Esophagus muscularis mucosa (tissue), 4 donors: ENCODE results near the gene MAML3. TPM values are rescaled to one million over a fixed set of nuclear protein-coding genes. Genes with fewer than 3 reads are reported as not detected.

Experiments used
- DNase-seq: peaks from one replicate; pipeline ENCODE4 v3.0.0-alpha.2; 2017; ENCODE audit errors: extremely low spot score
- H3K27ac ChIP-seq, 4 donors: fragments of 200-600 bp; sonication (generic); replicated peaks in 1 of 4; 1 replicate in 3 of 4; 2 replicates in 1 of 4; pipeline ENCODE4 v1.5.1; 2016 to 2019; ENCODE audit warnings: mild to moderate bottlenecking in 1 of 4
- H3K27me3 ChIP-seq, 4 donors: fragments of 200-600 bp; sonication (generic); one replicate each; pipeline versions ENCODE4 v1.5.1 to v1.6.0; 2016 to 2019
- H3K36me3 ChIP-seq, 4 donors: fragments of 200-600 bp; sonication (generic); one replicate each; pipeline ENCODE4 v1.5.1; 2016 to 2019
- H3K4me1 ChIP-seq, 4 donors: fragments of 200-600 bp; sonication (generic); one replicate each; pipeline ENCODE4 v1.5.1; 2016 to 2019
- H3K4me3 ChIP-seq, 4 donors: fragments of 200-600 bp; sonication (generic); 1 replicate in 2 of 4; 2 replicates in 2 of 4; pipeline ENCODE4 v1.5.1; 2016 to 2019; ENCODE audit warnings: mild to moderate bottlenecking in 4 of 4, moderate library complexity in 1 of 4
- H3K9me3 ChIP-seq, 4 donors: fragments of 200-600 bp; sonication (generic); 1 replicate in 3 of 4; 2 replicates in 1 of 4; pipeline ENCODE4 v1.5.1; 2016 to 2019
- EP300 ChIP-seq: sonication (generic); formaldehyde crosslinking; IDR thresholded peaks from one replicate; pipeline ENCODE4 v1.6.1; 2017; ENCODE audit warnings: antibody characterized with exemption
- POLR2A ChIP-seq: fragments of 450-650 bp; IDR thresholded peaks from one replicate; pipeline ENCODE4 v1.6.1; 2017; ENCODE audit warnings: antibody characterized with exemption, moderate library complexity, mild to moderate bottlenecking, low read depth
- POLR2AphosphoS5 ChIP-seq, 2 donors: sonication (generic); formaldehyde crosslinking; IDR thresholded peaks; one replicate each; pipeline ENCODE4 v1.6.1; 2017; ENCODE audit warnings: antibody characterized with exemption in 2 of 2
- WGBS: methylation state at CpG from one replicate; pipeline ENCODE4 v1.1.5; 2018; 5-methylcytosine and 5-hydroxymethylcytosine counted together
- intact Hi-C: fragments of 100-400 bp; cut with DNase I; formaldehyde crosslinking; loops from one replicate; pipeline ENCODE4 v1.15.1; 2023
- total RNA-seq, 4 donors: library from RNA; depleted of rRNA; stranded (reverse); fragments of >200 nt; gene quantifications; one replicate each; pipeline versions ENCODE4 v1.1.0 to v1.2.1, GENCODE V29; 2016
- TF ChIP-seq, protein P1 (sequence below), 3 experiments: fragments of 200-600 bp in 2 of 3; fragments of 450-650 bp in 1 of 3; sonication (generic) in 2 of 3; IDR thresholded peaks; one replicate each; pipeline ENCODE4 v1.5.1; 2017 to 2019; ENCODE audit warnings: antibody characterized with exemption in 3 of 3, mild to moderate bottlenecking in 2 of 3, moderate library complexity in 1 of 3

MAML3 gene
- total RNA-seq, 4 donors from 2014 or later, result 5.0 to 8.7 (median 7.1) TPM

GRCh38 chr4:139934057-139934707 lies 219.8 kb downstream of the MAML3 start:
- no peak overlapping the region for H3K27ac ChIP-seq
- TF ChIP-seq POLR2A (no peak), EP300 (no peak), POLR2AphosphoS5 (IDR thresholded peaks at IDR 0.05) (no peak)
- TF ChIP-seq, protein P1, sequence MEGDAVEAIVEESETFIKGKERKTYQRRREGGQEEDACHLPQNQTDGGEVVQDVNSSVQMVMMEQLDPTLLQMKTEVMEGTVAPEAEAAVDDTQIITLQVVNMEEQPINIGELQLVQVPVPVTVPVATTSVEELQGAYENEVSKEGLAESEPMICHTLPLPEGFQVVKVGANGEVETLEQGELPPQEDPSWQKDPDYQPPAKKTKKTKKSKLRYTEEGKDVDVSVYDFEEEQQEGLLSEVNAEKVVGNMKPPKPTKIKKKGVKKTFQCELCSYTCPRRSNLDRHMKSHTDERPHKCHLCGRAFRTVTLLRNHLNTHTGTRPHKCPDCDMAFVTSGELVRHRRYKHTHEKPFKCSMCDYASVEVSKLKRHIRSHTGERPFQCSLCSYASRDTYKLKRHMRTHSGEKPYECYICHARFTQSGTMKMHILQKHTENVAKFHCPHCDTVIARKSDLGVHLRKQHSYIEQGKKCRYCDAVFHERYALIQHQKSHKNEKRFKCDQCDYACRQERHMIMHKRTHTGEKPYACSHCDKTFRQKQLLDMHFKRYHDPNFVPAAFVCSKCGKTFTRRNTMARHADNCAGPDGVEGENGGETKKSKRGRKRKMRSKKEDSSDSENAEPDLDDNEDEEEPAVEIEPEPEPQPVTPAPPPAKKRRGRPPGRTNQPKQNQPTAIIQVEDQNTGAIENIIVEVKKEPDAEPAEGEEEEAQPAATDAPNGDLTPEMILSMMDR (IDR thresholded peaks at IDR 0.05), result no peak
- intact Hi-C loops, result no loop called here
- no peak overlapping the region for H3K4me3 ChIP-seq
- H3K36me3 ChIP-seq, result no peaks in the 10 kb centered on the region
- H3K9me3 ChIP-seq, result no peaks in the 10 kb centered on the region
- peaks cover 0 to 9% (median 6%) of the 10 kb centered on the region in 4 donors for H3K4me1 ChIP-seq
- WGBS, result 55% methylated on average over 10 of the region's 10 CpGs
- no peaks in the 10 kb centered on the region for H3K27me3 ChIP-seq
- DNase-seq, result no peak

DNA sequence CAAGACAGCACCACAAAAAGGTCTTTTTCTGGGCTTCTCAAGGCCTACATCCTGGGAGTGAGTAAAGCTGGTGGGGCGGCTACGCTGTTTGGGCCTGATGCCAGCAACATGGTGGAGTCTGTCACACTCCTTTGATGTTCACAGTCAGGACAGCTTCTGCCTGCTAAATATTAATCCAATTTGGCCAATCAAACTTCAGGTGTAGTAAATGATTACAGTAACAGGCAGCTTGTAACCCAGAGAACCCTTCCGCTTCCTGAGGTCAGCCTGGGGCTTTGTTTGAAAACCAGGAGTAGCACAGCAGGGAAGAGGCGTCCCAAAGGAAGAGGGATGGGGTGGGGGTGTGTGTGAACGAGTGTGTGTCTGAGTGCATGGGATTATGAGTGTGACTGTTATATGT lies 220.4 kb downstream of the MAML3 start:
- peaks cover 0 to 9% (median 6%) of the 10 kb centered on the region in 4 donors for H3K4me1 ChIP-seq
- TF ChIP-seq, protein P1 (IDR thresholded peaks at IDR 0.05), result no peak
- TF ChIP-seq POLR2A (no peak), POLR2AphosphoS5 (IDR thresholded peaks at IDR 0.05) (no peak), EP300 (no peak)
- H3K36me3 ChIP-seq, result no peaks in the 10 kb centered on the region
- H3K27ac ChIP-seq, result no peak overlapping the region
- no peaks in the 10 kb centered on the region for H3K9me3 ChIP-seq
- DNase-seq, result no peak
- no peak overlapping the region for H3K4me3 ChIP-seq
- H3K27me3 ChIP-seq, result no peaks in the 10 kb centered on the region
- intact Hi-C loops, result no loop called here
- 75% methylated on average over 5 of the region's 5 CpGs for WGBS

- Histone ChIP-seq H3K4me3 (no peak overlapping the region), H3K27me3 (no peaks in the 10 kb centered on the region), H3K27ac (no peak overlapping the region), H3K36me3 (no peaks in the 10 kb centered on the region), H3K4me1 (peaks cover 0 to 9% (median 6%) of the 10 kb centered on the region in 4 donors), H3K9me3 (no peaks in the 10 kb centered on the region)
- TF ChIP-seq POLR2AphosphoS5 (IDR thresholded peaks at IDR 0.05) (no peak), POLR2A (no peak), EP300 (no peak)
- TF ChIP-seq, protein P1 (IDR thresholded peaks at IDR 0.05), result no peak
- intact Hi-C loops, result no loop called here
- WGBS, result 97% methylated on average over 6 of the region's 6 CpGs
- no peak for DNase-seq
Observed at GRCh38 chr4:139933104-139933503, 220.9 kb downstream of the MAML3 start.

GRCh38 chr4:139924782-139925181 lies 229.2 kb downstream of the MAML3 start:
- DNase-seq, result no peak
- TF ChIP-seq, protein P1 (IDR thresholded peaks at IDR 0.05), result no peak
- no peak for TF ChIP-seq POLR2AphosphoS5 (IDR thresholded peaks at IDR 0.05)
- no peak for TF ChIP-seq EP300
- no peak for TF ChIP-seq POLR2A
- Histone ChIP-seq H3K4me1 (peaks cover 34 to 48% (median 39%) of the 10 kb centered on the region in 4 donors), H3K9me3 (no peaks in the 10 kb centered on the region), H3K4me3 (no peak overlapping the region), H3K27ac (no peak overlapping the region), H3K36me3 (no peaks in the 10 kb centered on the region), H3K27me3 (peaks cover 0 to 4% (median 0%) of the 10 kb centered on the region in 4 donors)
- 77% methylated on average over 5 of the region's 5 CpGs for WGBS
- intact Hi-C loops, result no loop called here
